Upper lobe of right lung (tissue), 1 donor: ENCODE data around the gene RPS3. TPM values are rescaled to one million over a fixed set of nuclear protein-coding genes. Genes with fewer than 3 reads are reported as not detected.

Experiments used
- ATAC-seq: fragments of 200-7000 bp; cut with Tn5 transposase; one replicate; pipeline ENCODE4 v1.9.1; 2020; ENCODE audit warnings: mild to moderate bottlenecking, moderate library complexity
- DNase-seq: peaks from one replicate; pipeline ENCODE4 v3.0.0-alpha.2; 2020
- H3K27ac ChIP-seq: fragments of 200-600 bp; one replicate; pipeline ENCODE4 v1.8.0; 2022
- H3K27me3 ChIP-seq: fragments of 200-600 bp; one replicate; pipeline ENCODE4 v1.8.0; 2022; ENCODE audit warnings: mild to moderate bottlenecking
- H3K36me3 ChIP-seq: fragments of 200-600 bp; one replicate; pipeline ENCODE4 v1.8.0; 2022
- H3K4me1 ChIP-seq: fragments of 200-600 bp; one replicate; pipeline ENCODE4 v1.8.0; 2022
- H3K4me3 ChIP-seq: fragments of 200-600 bp; one replicate; pipeline ENCODE4 v1.8.0; 2022; ENCODE audit warnings: mild to moderate bottlenecking
- H3K9me3 ChIP-seq: fragments of 200-600 bp; one replicate; pipeline ENCODE4 v1.8.0; 2022
- intact Hi-C: fragments of 100-400 bp; cut with DNase I; formaldehyde crosslinking; loops from one replicate; pipeline ENCODE4 v1.11.0; 2022
- total RNA-seq: library from RNA; stranded (reverse); fragmentation: NEBNext Ultra II Directional; extraction: Animal tissue kit (Norgen Biotek cat#: 25700); gene quantifications from one replicate; pipeline ENCODE4 v1.2.1, GENCODE V29; 2021
- TF ChIP-seq, protein P1 (sequence below): fragments of 200-600 bp; IDR thresholded peaks from one replicate; pipeline ENCODE4 v1.8.0; 2022; ENCODE audit warnings: antibody characterized with exemption
- donor health status: DM: no; HTN: yes; CAD: no; lungs with severe emphysema.

The RPS3 gene
- total RNA-seq, 1 donor from 2014 or later: 1,778 TPM

DNA sequence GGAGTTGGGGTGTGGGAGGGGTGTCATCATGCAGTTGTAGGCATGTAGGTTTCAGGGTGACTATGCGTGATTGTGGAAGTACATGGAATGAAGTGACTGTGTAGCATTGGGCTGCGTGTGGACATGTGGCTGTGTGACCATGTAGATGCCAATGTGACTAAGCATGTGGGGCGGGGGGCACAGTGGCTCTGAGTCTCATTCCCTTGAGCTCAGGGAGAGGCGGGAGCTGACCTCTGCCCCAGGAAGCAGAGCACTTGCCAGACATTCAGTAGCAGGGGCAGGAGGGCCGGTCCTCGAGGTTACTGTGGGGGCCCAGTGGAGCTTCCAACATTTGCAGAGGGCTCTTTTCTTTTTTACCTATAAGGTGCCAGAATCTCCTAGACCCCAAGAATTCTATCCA, 34.1 kb downstream of the RPS3 start:
- H3K4me3 ChIP-seq: no peak overlapping the region
- TF ChIP-seq, protein P1, sequence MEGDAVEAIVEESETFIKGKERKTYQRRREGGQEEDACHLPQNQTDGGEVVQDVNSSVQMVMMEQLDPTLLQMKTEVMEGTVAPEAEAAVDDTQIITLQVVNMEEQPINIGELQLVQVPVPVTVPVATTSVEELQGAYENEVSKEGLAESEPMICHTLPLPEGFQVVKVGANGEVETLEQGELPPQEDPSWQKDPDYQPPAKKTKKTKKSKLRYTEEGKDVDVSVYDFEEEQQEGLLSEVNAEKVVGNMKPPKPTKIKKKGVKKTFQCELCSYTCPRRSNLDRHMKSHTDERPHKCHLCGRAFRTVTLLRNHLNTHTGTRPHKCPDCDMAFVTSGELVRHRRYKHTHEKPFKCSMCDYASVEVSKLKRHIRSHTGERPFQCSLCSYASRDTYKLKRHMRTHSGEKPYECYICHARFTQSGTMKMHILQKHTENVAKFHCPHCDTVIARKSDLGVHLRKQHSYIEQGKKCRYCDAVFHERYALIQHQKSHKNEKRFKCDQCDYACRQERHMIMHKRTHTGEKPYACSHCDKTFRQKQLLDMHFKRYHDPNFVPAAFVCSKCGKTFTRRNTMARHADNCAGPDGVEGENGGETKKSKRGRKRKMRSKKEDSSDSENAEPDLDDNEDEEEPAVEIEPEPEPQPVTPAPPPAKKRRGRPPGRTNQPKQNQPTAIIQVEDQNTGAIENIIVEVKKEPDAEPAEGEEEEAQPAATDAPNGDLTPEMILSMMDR: no peak
- ATAC-seq: no peak
- peaks cover 7% of the 10 kb centered on the region for H3K4me1 ChIP-seq
- intact Hi-C loops: no loop called here
- no peak for DNase-seq
- no peaks in the 10 kb centered on the region for H3K36me3 ChIP-seq
- H3K9me3 ChIP-seq: no peaks in the 10 kb centered on the region
- H3K27ac ChIP-seq: no peak overlapping the region
- peaks cover 13% of the 10 kb centered on the region for H3K27me3 ChIP-seq

DNA sequence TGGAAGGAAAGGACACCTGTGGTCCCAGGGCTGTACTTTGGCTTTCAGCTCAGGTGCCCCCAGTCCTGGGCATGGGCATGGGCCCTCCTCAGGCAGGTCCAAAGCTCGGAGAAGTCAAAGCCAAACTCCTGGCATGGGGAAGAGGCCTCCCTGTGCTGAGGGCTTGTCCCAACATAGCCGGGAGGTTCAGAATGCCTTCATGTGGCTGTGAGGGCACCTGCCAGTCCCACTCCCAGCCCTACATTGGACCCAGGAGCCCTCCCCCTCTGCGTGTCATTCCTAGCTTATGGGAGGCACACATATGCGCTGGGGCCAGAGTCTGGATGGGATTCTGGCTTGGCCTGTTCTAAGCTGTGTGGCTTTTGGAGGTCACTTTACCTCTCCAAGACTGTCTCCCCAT, 34.7 kb downstream of the RPS3 start:
- intact Hi-C loops: no loop called here
- ATAC-seq (no peak), DNase-seq (no peak)
- peaks cover 12% of the 10 kb centered on the region for H3K27me3 ChIP-seq
- peaks cover 7% of the 10 kb centered on the region for H3K4me1 ChIP-seq
- H3K27ac ChIP-seq: no peak overlapping the region
- H3K9me3 ChIP-seq: no peaks in the 10 kb centered on the region
- H3K36me3 ChIP-seq: no peaks in the 10 kb centered on the region
- no peak overlapping the region for H3K4me3 ChIP-seq
- TF ChIP-seq, protein P1: no peak

DNA sequence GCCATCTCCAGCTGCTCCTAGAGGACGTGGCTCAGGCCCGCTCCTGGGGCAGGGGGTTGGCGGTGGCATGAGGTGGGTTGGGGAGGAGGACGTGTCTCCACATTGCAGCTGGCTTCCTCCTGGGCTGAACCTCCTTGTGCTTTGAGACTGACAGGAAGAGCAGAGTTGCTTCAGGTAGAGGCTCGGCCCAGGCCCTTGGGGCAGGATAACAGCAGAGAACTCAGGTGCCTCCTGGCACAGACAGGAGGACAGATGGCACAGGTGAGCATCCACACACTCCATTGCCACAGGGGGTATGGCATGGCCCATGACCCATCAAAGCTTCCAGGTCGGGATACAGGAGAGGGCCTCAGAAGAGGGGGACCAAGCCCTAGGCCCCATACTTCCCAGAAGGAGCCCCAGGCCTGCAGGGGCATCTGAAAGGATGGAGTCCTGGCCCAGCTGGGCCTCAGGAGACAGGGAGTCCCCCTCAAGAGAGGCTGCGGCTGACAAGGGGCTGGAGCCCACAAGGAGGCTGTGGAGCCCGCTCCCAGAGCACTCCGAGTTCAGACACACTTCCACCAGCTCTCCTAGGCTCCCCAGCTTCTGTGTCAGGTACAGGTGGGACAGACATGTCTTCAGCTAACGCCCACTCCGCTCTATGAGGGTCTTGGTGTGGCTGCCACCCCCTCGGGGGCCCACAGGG, 35.7 kb downstream of the RPS3 start:
- Histone ChIP-seq H3K9me3 (no peaks in the 10 kb centered on the region), H3K4me1 (peaks cover 7% of the 10 kb centered on the region), H3K27me3 (peaks cover 10% of the 10 kb centered on the region), H3K27ac (no peak overlapping the region), H3K4me3 (no peak overlapping the region), H3K36me3 (no peaks in the 10 kb centered on the region)
- no peak for DNase-seq
- TF ChIP-seq, protein P1: no peak
- intact Hi-C loops: no loop called here
- no peak for ATAC-seq

DNA sequence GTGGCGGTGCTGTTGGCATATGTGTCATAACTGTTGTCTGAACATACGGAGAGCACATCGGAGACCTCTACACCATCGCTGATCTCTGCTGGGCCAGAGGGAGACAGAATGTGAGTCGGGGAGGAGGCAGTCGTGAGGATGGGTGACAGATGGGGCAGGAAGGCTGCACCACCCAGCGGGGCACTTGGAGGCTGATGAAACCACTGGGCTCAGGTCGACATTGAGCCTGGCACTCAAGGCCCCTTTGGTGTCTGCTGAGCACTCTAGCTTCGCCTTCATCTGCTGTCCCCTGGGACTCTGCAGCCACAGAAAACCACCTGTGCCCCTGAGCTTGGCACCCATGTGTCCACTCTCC, 36.2 kb downstream of the RPS3 start:
- no peaks in the 10 kb centered on the region for H3K9me3 ChIP-seq
- H3K36me3 ChIP-seq: no peaks in the 10 kb centered on the region
- no peak overlapping the region for H3K27ac ChIP-seq
- intact Hi-C loops: no loop called here
- H3K4me3 ChIP-seq: no peak overlapping the region
- DNase-seq (no peak), ATAC-seq (no peak)
- H3K4me1 ChIP-seq: peaks cover 5% of the 10 kb centered on the region
- peaks cover 8% of the 10 kb centered on the region for H3K27me3 ChIP-seq
- TF ChIP-seq, protein P1: no peak

DNA sequence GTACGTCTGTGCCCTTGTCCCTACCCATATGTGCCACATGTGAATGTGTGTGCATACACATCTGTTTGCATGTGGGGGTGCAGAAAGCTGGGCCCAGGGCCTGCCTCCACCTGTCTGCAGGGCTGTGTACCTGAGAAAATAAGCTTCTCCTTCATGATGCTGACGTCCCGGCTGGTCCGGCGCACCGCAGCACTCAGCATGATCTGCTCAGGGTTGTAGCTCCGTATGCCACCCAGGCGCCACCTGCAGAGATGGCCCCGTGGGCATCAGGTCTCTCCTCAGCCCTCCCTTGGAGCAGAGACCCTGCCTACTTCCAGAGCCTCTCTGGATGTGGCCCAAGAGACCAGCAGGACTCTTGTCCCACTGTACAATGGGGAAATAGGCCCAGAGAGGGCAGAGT, 37.5 kb downstream of the RPS3 start:
- ATAC-seq (no peak), DNase-seq (no peak)
- Histone ChIP-seq H3K4me3 (no peak overlapping the region), H3K4me1 (no peaks in the 10 kb centered on the region), H3K36me3 (no peaks in the 10 kb centered on the region), H3K9me3 (no peaks in the 10 kb centered on the region), H3K27ac (no peak overlapping the region), H3K27me3 (no peaks in the 10 kb centered on the region)
- intact Hi-C loops: no loop called here
- TF ChIP-seq, protein P1: no peak
